PC-9 (cell line): ENCODE results near the gene TBC1D2B. TPM values are rescaled to one million over a fixed set of nuclear protein-coding genes. Genes with fewer than 3 reads are reported as not detected.

Experiments used
- BruUV-seq: library from RNA; stranded (reverse); fragments of 400-500 nt; replicated peaks from 2 replicates; lab custom pipeline; 2021; lab: Mats Ljungman, UMichigan
- CTCF ChIA-PET: fragments of 300-600 bp; sonication (Branson Sonifier 250); formaldehyde crosslinking; loops from one replicate; lab custom pipeline; 2022; ENCODE audit warnings: antibody characterized with exemption; lab: Charles Lee
- POLR2A ChIA-PET: fragments of 300-600 bp; sonication (Branson Sonifier 250); formaldehyde crosslinking; loops from one replicate; lab custom pipeline; 2022; ENCODE audit warnings: antibody characterized with exemption; ENCODE audit not compliant: unreplicated experiment; lab: Charles Lee
- DNase-seq, 2 experiments: peaks; one replicate each; pipeline versions ENCODE4 v3.0.0 to v3.0.0-alpha.2; 2015 to 2022; ENCODE audit warnings: mixed read lengths in 1 of 2
- H2AFZ ChIP-seq: fragments of 200-600 bp; sonication (generic); 2 replicates; pipeline ENCODE4 v1.8.1; 2017; ENCODE audit warnings: antibody characterized with exemption
- H3F3A ChIP-seq: fragments of 200-600 bp; sonication (generic); 2 replicates; pipeline ENCODE4 v1.8.1; 2017; ENCODE audit warnings: antibody characterized with exemption, mild to moderate bottlenecking, low read depth; ENCODE audit not compliant: insufficient read depth
- H3K27ac ChIP-seq: fragments of 200-600 bp; sonication (generic); 2 replicates; pipeline ENCODE4 v1.6.1; 2016; ENCODE audit warnings: mixed run types
- H3K27me3 ChIP-seq: fragments of 200-600 bp; sonication (generic); 2 replicates; pipeline ENCODE4 v1.6.1; 2016; ENCODE audit warnings: low read depth, mixed run types; ENCODE audit not compliant: insufficient read depth
- H3K36me3 ChIP-seq: fragments of 200-600 bp; sonication (generic); 2 replicates; pipeline ENCODE4 v1.6.1; 2016; ENCODE audit warnings: low read depth, mixed run types
- H3K4me1 ChIP-seq: fragments of 200-600 bp; sonication (generic); replicated peaks from 2 replicates; pipeline ENCODE4 v1.6.1; 2016; ENCODE audit warnings: mixed run types; ENCODE audit not compliant: insufficient read depth
- H3K4me2 ChIP-seq: fragments of 200-600 bp; sonication (generic); 2 replicates; pipeline ENCODE4 v1.6.1; 2017; ENCODE audit warnings: mixed run types
- H3K4me3 ChIP-seq: fragments of 200-600 bp; sonication (generic); 2 replicates; pipeline ENCODE4 v1.6.1; 2016; ENCODE audit warnings: mixed run types
- H3K79me2 ChIP-seq: fragments of 200-600 bp; sonication (generic); 2 replicates; pipeline ENCODE4 v1.6.1; 2017; ENCODE audit warnings: low read depth, mixed run types
- H3K9me2 ChIP-seq: fragments of 200-600 bp; sonication (generic); 2 replicates; pipeline ENCODE4 v1.8.1; 2017; ENCODE audit warnings: mild to moderate bottlenecking; ENCODE audit not compliant: insufficient read depth
- H3K9me3 ChIP-seq: fragments of 200-600 bp; sonication (generic); 2 replicates; pipeline ENCODE4 v1.8.1; 2016; ENCODE audit warnings: low read depth; ENCODE audit not compliant: insufficient read depth
- H4K20me1 ChIP-seq: fragments of 200-600 bp; sonication (generic); 2 replicates; pipeline ENCODE4 v1.8.1; 2017; ENCODE audit not compliant: insufficient read depth
- EZH2 ChIP-seq: fragments of 200-600 bp; sonication (generic); IDR thresholded peaks from 2 replicates; pipeline ENCODE4 v1.8.0; 2017; ENCODE audit warnings: antibody characterized with exemption, low read depth
- intact Hi-C: fragments of 100-400 bp; cut with micrococcal nuclease; formaldehyde crosslinking; loops from one replicate; pipeline ENCODE4 v1.10.0; 2022; ENCODE audit not compliant: unreplicated experiment
- total RNA-seq: library from RNA; stranded (reverse); gene quantifications from 2 replicates; pipeline ENCODE4 v1.2.3, GENCODE V29; 2021
- TF ChIP-seq, protein P1 (sequence below): fragments of 200-600 bp; sonication (generic); conservative IDR thresholded peaks from 2 replicates; pipeline ENCODE4 v1.6.1; 2017; ENCODE audit warnings: mixed run types, antibody characterized with exemption, mild to moderate bottlenecking, moderate library complexity

TBC1D2B gene
- total RNA-seq, 1 experiment from 2014 or later = 27.7 TPM

DNA sequence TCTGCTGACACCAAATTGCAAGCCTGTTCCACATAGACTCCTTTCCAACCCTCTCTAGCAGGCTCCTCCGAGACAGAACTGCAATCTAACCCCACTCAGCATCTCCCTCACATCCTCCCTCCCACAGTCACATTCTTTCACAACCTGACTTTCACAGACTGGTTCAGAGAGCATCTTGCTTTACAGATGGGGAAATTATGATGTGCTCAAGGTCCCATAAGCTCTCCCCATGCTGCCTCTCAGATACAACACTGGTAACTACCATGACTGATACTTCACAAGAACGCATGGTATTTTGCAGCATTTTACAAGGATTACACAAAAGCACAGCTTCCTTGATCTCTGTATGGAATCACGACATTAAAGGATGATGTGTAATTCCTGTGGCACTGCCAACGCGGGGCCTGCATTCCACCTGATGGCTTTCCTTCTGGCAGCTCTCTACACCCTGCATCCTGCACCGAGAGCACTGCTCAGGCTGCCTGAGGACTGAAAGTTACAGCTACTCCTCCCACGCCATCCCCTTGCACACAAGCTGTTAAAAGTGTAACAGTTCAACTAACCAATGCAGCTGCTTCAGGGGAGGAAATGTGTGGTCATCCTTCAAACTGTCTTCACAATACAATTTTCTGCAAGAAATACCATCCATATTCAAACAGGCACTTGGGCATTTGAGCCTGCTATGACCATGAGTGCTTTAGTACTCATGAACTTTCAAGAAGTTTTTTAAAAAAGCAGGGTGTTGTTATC, 27.6 kb downstream of the TBC1D2B start:
- intact Hi-C loops = no loop called here
- no peaks in the 10 kb centered on the region for H3K9me3 ChIP-seq
- no peak for TF ChIP-seq EZH2
- TF ChIP-seq, protein P1, sequence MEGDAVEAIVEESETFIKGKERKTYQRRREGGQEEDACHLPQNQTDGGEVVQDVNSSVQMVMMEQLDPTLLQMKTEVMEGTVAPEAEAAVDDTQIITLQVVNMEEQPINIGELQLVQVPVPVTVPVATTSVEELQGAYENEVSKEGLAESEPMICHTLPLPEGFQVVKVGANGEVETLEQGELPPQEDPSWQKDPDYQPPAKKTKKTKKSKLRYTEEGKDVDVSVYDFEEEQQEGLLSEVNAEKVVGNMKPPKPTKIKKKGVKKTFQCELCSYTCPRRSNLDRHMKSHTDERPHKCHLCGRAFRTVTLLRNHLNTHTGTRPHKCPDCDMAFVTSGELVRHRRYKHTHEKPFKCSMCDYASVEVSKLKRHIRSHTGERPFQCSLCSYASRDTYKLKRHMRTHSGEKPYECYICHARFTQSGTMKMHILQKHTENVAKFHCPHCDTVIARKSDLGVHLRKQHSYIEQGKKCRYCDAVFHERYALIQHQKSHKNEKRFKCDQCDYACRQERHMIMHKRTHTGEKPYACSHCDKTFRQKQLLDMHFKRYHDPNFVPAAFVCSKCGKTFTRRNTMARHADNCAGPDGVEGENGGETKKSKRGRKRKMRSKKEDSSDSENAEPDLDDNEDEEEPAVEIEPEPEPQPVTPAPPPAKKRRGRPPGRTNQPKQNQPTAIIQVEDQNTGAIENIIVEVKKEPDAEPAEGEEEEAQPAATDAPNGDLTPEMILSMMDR = no peak
- no peaks in the 10 kb centered on the region for H4K20me1 ChIP-seq
- H3K4me1 ChIP-seq = no peaks in the 10 kb centered on the region; the same call in 1 of the 2 replicates
- no peak overlapping the region for H2AFZ ChIP-seq
- no peak overlapping the region for H3K27ac ChIP-seq
- H3K9me2 ChIP-seq = no peaks in the 10 kb centered on the region
- no peaks in the 10 kb centered on the region for H3K36me3 ChIP-seq
- BruUV-seq = no TSS peak
- no peak overlapping the region for H3K4me2 ChIP-seq
- no peaks in the 10 kb centered on the region for H3K27me3 ChIP-seq
- no peak overlapping the region for H3K4me3 ChIP-seq
- CTCF ChIA-PET = no interaction called here
- no peaks in the 10 kb centered on the region for H3F3A ChIP-seq
- POLR2A ChIA-PET = no interaction called here
- no peak for DNase-seq
- H3K79me2 ChIP-seq = no peaks in the 10 kb centered on the region

DNA sequence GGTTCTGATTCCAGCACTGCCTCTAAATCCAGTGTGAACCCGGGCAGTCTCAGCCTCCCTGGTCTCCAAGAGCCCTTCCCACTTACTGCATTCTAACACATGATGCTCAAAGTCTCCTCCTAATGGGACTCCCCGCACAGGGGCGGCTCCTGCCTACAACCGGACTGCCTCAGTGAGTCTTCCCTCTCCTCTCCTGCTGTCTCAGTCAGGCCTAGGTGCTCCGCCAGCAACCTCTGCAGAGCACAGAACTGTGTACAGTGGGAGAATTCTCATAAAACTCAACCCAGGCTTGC, 28.9 kb downstream of the TBC1D2B start:
- ChIA-PET CTCF (interaction anchor here (0.5 kb wide), 1 partner anchor 60 kb away, joined by 5 read pairs; no protein-coding TSS in a partner anchor), POLR2A (no interaction called here)
- H3K4me1 ChIP-seq = no peaks in the 10 kb centered on the region; the same call in 1 of the 2 replicates
- no TSS peak for BruUV-seq
- no peaks in the 10 kb centered on the region for H3K36me3 ChIP-seq
- no peak overlapping the region for H3K4me3 ChIP-seq
- no peak overlapping the region for H3K4me2 ChIP-seq
- no peak overlapping the region for H3K27ac ChIP-seq
- H3K9me2 ChIP-seq = no peaks in the 10 kb centered on the region
- H3K79me2 ChIP-seq = no peaks in the 10 kb centered on the region
- DNase-seq = no peak
- no peaks in the 10 kb centered on the region for H3K27me3 ChIP-seq
- TF ChIP-seq, protein P1 = no peak
- TF ChIP-seq EZH2 = no peak
- no peaks in the 10 kb centered on the region for H3K9me3 ChIP-seq
- no peaks in the 10 kb centered on the region for H3F3A ChIP-seq
- intact Hi-C loops = no loop called here
- no peaks in the 10 kb centered on the region for H4K20me1 ChIP-seq
- no peak overlapping the region for H2AFZ ChIP-seq

DNA sequence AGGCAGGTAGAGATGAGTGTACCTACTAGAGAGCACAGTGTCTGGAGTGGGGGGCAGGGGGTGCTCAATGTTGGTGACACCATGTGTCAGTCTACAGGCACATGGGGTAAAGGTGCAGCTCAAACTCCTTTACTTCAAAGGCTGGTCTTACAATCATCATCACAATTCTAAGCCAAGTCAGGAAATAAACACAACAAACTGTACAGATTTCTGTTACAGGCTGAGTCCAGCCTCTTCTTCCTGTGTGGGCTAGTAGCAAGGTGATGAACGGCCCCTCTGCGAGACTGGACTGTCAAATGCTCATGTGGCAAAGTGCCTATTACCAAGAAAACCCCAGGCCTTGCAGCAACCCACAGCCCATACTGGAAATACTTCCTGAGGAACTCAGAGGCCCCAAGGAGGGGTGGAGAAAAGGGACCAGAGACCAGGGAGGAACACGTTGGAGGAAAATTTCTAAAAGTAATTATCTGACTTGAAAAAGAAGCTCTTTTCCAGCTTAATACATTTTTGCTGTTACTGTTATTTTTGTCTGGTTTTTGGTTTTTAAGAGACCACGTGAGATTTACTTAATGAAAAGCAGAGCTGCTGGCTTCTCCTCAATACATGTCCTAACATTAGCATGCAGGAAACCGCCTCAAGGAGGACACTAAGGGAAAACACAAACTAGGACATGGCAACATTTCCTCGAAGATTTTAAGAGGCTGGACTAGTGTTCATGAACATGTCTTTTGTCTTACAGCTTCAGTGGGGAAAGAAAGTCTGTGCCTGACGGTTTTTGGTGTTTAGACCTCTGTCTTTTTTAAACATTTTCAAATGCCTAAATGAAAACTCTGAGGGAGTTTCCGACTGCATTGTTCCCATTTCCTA, 29.5 kb downstream of the TBC1D2B start:
- Histone ChIP-seq H3K4me1 (no peaks in the 10 kb centered on the region; the same call in 1 of the 2 replicates), H3K36me3 (no peaks in the 10 kb centered on the region), H3K9me3 (no peaks in the 10 kb centered on the region), H3K9me2 (no peaks in the 10 kb centered on the region), H2AFZ (no peak overlapping the region), H3K79me2 (no peaks in the 10 kb centered on the region), H3F3A (no peaks in the 10 kb centered on the region), H3K4me3 (no peak overlapping the region), H4K20me1 (no peaks in the 10 kb centered on the region), H3K27ac (no peak overlapping the region), H3K27me3 (no peaks in the 10 kb centered on the region), H3K4me2 (no peak overlapping the region)
- ChIA-PET CTCF (interaction anchor here (0.5 kb wide), 2 partner anchors 37 to 60 kb away, joined by 4 to 5 read pairs; no protein-coding TSS in a partner anchor), POLR2A (no interaction called here)
- intact Hi-C loops = no loop called here
- TF ChIP-seq EZH2 = no peak
- TF ChIP-seq, protein P1 = no peak
- no TSS peak for BruUV-seq
- DNase-seq = no peak
